Heart left ventricle (tissue), 13 donors: Measurements from ENCODE around the gene AKR1E2.

Experiments used
- CTCF ChIP-seq, 12 donors: fragments of 200-600 bp; sonication (generic) in 4 of 12; IDR thresholded peaks; one replicate each; pipeline versions ENCODE4 v1.5.0 to v1.8.0; 2018 to 2022; ENCODE audit warnings: antibody characterized with exemption in 12 of 12, mild to moderate bottlenecking in 5 of 12
- POLR2A ChIP-seq, 2 donors: fragments of 450-650 bp; IDR thresholded peaks; one replicate each; pipeline ENCODE4 v1.6.1; 2017; ENCODE audit warnings: antibody characterized with exemption in 2 of 2, mild to moderate bottlenecking in 2 of 2, moderate library complexity in 2 of 2
- donor health status: ischemic (EF 13 %, LVEDD 7.1; RV severe dilation, severe dysfunction).
- donor health status: DM: no; HTN: yes; CAD: no.
- donor health status: DM: no; HTN: no; CAD: no.
- donor health status: ischemic (EF 25% LVEDD 6.9; RV normal size, moderate dysfunction).
- donor health status: ischemic (EF 25% LVEDD 5.7; RV mildly dilated, moderate dysfunction).
- donor health status: ischemic (EF 35%, LVEDD 5.7; RV mildly dilated, moderate dysfunction).
- donor health status: nonischemic (EF 11% LVEDD 7.7; RV severe dilation, severe dysfunction).
- donor health status: DM: yes; HTN: yes; CAD: no.
- donor health status: PGD.
- donor health status: ischemic (EF 29% LVEDD 5.4; RV normal size, mild dysfunction).
- donor health status: nonischemic (EF 23%, LVEDD 6.1; RV moderate dilation, normal function).

- TF ChIP-seq POLR2A (IDR thresholded peaks at IDR 0.05) (no peak), CTCF (IDR thresholded peaks at IDR 0.05) (no peak)
Measured at GRCh38 chr10:4847561-4848355, 21.8 kb downstream of the AKR1E2 start.
